Fibroblast of upper back skin (primary cell): ENCODE results near the gene TANGO2.
"Not testable (repeated sequence)": the region's sequence is repeated elsewhere in the genome, so short reads cannot be mapped to it uniquely, and the experiment has no call there.

ENCODE experiments used
- DNase-seq: peaks from one replicate; pipeline ENCODE4 v3.0.0-alpha.2; 2013

TANGO2 gene

GRCh38 chr22:20066617-20067383 is 45.9 kb downstream of the TANGO2 start:
- DNase-seq: no peak

GRCh38 chr22:20067384-20067682 is 46.4 kb downstream of the TANGO2 start:
- DNase-seq: not testable (repeated sequence)

GRCh38 chr22:20068640-20069039 is 47.7 kb downstream of the TANGO2 start:
- DNase-seq: no peak

GRCh38 chr22:20069331-20070042 is 48.6 kb downstream of the TANGO2 start:
- DNase-seq: no peak

- no peak for DNase-seq
Measured at GRCh38 chr22:20071524-20071972, 50.6 kb downstream of the TANGO2 start.

GRCh38 chr22:20076627-20077172 is 55.8 kb downstream of the TANGO2 start:
- DNase-seq: no peak

GRCh38 chr22:20079745-20080444 is 59.0 kb downstream of the TANGO2 start, which contains the start of gene DGCR8:
Gene DGCR8, plus strand, starts transcription at chr22:20080241. Its CDS starts 5,723 bp downstream, at chr22:20085964.
- peak; percentile 95 for DNase-seq

GRCh38 chr22:20080445-20080775 is 59.5 kb downstream of the TANGO2 start:
- DNase-seq: peak; percentile 46

GRCh38 chr22:20080776-20081654 is 60.1 kb downstream of the TANGO2 start:
- peak; percentile 41 for DNase-seq

GRCh38 chr22:20083157-20083890 is 62.4 kb downstream of the TANGO2 start:
- no peak for DNase-seq

- no peak for DNase-seq
Measured at GRCh38 chr22:20083891-20084546, 63.1 kb downstream of the TANGO2 start.

GRCh38 chr22:20084547-20085413 is 63.9 kb downstream of the TANGO2 start:
- no peak for DNase-seq

- no peak for DNase-seq
Measured at GRCh38 chr22:20085651-20086050, 64.7 kb downstream of the TANGO2 start.

- DNase-seq: no peak
Measured at GRCh38 chr22:20086101-20086599, 65.2 kb downstream of the TANGO2 start.

- no peak for DNase-seq
Measured at GRCh38 chr22:20086763-20087162, 65.9 kb downstream of the TANGO2 start.

GRCh38 chr22:20087319-20088262 is 66.7 kb downstream of the TANGO2 start:
- DNase-seq: no peak

- no peak for DNase-seq
Measured at GRCh38 chr22:20088263-20088648, 67.3 kb downstream of the TANGO2 start.

GRCh38 chr22:20089226-20089976 is 68.5 kb downstream of the TANGO2 start:
- no peak for DNase-seq
